ENCODE results near the gene GP1BA. TPM values are rescaled to one million over a fixed set of nuclear protein-coding genes. Genes with fewer than 3 reads are reported as not detected.

Gene GP1BA
- total and polyA plus RNA-seq, 2 donors (not counting 3 experiments of a cell fraction or from before 2014, with no cell fraction given) = not detected

GRCh38 chr17:4897785-4898184, 34.3 kb upstream of the GP1BA start:
- no peak overlapping the region for H2AFZ ChIP-seq (ENCODE audit: low read depth, low read length)
- intact Hi-C loops (cut with micrococcal nuclease) (no loop called here), dilution Hi-C loops (cut with MboI; ENCODE audit: extremely low pct_ligation_motif_present, low sequenced_read_pairs) (no loop called here)
- no peak overlapping the region for H3K27ac ChIP-seq (ENCODE audit: insufficient read depth, low read depth, low read length)
- FAIRE-seq = no peak
- POLR2A ChIA-PET = no interaction called here
- no peaks in the 10 kb centered on the region for H3K9me1 ChIP-seq (replicated peaks; ENCODE audit: control insufficient read depth, extremely low read depth, insufficient read depth, low read length)
- H4K20me1 ChIP-seq (replicated peaks; ENCODE audit: control insufficient read depth, extremely low read depth, insufficient read depth, low read length) = no peaks in the 10 kb centered on the region
- peaks cover 10% of the 10 kb centered on the region for H3K4me1 ChIP-seq (ENCODE audit: control insufficient read depth, extremely low read depth, insufficient read depth, low read length)
- no peaks in the 10 kb centered on the region for H3K27me3 ChIP-seq (ENCODE audit: control insufficient read depth in 2 of 2, insufficient read depth in 2 of 2, low read length in 2 of 2)
- no peaks in the 10 kb centered on the region for H3K9me3 ChIP-seq (replicated peaks; ENCODE audit: control insufficient read depth, insufficient read depth, low read length)
- no peak for DNase-seq (ENCODE audit: low read depth, low spot score)
- H3K9ac ChIP-seq (replicated peaks; ENCODE audit: extremely low read depth, insufficient read depth, low read length) = no peak overlapping the region
- no TSS peak for BruUV-seq (replicated peaks)
- no peak overlapping the region for H3K4me3 ChIP-seq (replicated peaks in 1 of 3; ENCODE audit: insufficient read depth in 1 of 3, low read depth in 1 of 3, low read length in 3 of 3)
- no peaks in the 10 kb centered on the region for H3K79me2 ChIP-seq (ENCODE audit: control insufficient read depth, insufficient read depth, low read length)
- H3K4me2 ChIP-seq (ENCODE audit: insufficient read depth, low read length) = no peak overlapping the region
- CTCF ChIA-PET = no interaction called here
- peaks cover 0 to 42% of the 10 kb centered on the region in 2 experiments for H3K36me3 ChIP-seq (ENCODE audit: control insufficient read depth in 2 of 2, extremely low read depth in 1 of 2, insufficient read depth in 2 of 2, low read length in 2 of 2)
- TF ChIP-seq POLR2AphosphoS5 (IDR thresholded peaks at IDR 0.05; ENCODE audit: insufficient read depth, low read depth, low read length) (no peak), FOS (IDR thresholded peaks at IDR 0.05; ENCODE audit: borderline replicate concordance, insufficient read depth, low read length) (no peak), MYC (IDR thresholded peaks at IDR 0.05; ENCODE audit: low read depth, low read length) (no peak), JUN (IDR thresholded peaks at IDR 0.05; ENCODE audit: borderline replicate concordance, insufficient read depth, insufficient read length, low read depth) (no peak), EZH2 (IDR thresholded peaks at IDR 0.05; ENCODE audit: borderline replicate concordance, low read depth, low read length, severe bottlenecking) (no peak), POLR2A (IDR thresholded peaks at IDR 0.05; ENCODE audit: low read depth, low read length) (no peak), GATA2 (IDR thresholded peaks at IDR 0.05; ENCODE audit: insufficient read depth, insufficient read length, low read depth, low read length) (no peak), CTCF (IDR thresholded peaks at IDR 0.05; ENCODE audit: extremely low read depth in 1 of 2, insufficient read depth in 1 of 2, low read depth in 1 of 2, low read length in 2 of 2) (no peak), MAX (IDR thresholded peaks at IDR 0.05; ENCODE audit: insufficient read depth, insufficient read length) (no peak)
